Progenitor cell of endocrine pancreas (in vitro differentiated cells): ENCODE results near the gene SVOPL. TPM values are rescaled to one million over a fixed set of nuclear protein-coding genes. Genes with fewer than 3 reads are reported as not detected.

Source experiments
- DNase-seq: peaks from one replicate; pipeline ENCODE4 v3.0.0; 2021; ENCODE audit warnings: low spot score; ENCODE audit not compliant: unreplicated experiment
- H3K27ac Mint-ChIP-seq: 2 replicates; pipeline ENCODE4 v1.8.0; 2021; ENCODE audit warnings: mild to moderate bottlenecking, moderate library complexity, mixed read lengths
- H3K27me3 Mint-ChIP-seq: 2 replicates; pipeline ENCODE4 v1.8.0; 2021; ENCODE audit warnings: mixed read lengths
- H3K36me3 Mint-ChIP-seq: 2 replicates; pipeline ENCODE4 v1.8.0; 2022; ENCODE audit warnings: mixed read lengths; ENCODE audit not compliant: insufficient read depth
- H3K4me1 Mint-ChIP-seq: 2 replicates; pipeline ENCODE4 v1.8.0; 2021; ENCODE audit warnings: low read depth, mixed read lengths
- H3K4me3 Mint-ChIP-seq: 2 replicates; pipeline ENCODE4 v1.8.0; 2021; ENCODE audit warnings: low read depth, mild to moderate bottlenecking, moderate library complexity, mixed read lengths
- H3K9me3 Mint-ChIP-seq: 2 replicates; pipeline ENCODE4 v1.8.0; 2021; ENCODE audit warnings: low read depth, mixed read lengths
- CTCF ChIP-seq: fragments of 200-600 bp; sonication (generic); IDR thresholded peaks from one replicate; pipeline ENCODE4 v1.5.0; 2021; ENCODE audit warnings: antibody characterized with exemption, mild to moderate bottlenecking; ENCODE audit not compliant: unreplicated experiment
- total RNA-seq: library from RNA; stranded (reverse); gene quantifications from 2 replicates; pipeline ENCODE4 v1.2.1, GENCODE V29; 2021

SVOPL gene
- total RNA-seq, 1 donor from 2014 or later, result 1.4 TPM

GRCh38 chr7:138661069-138661635 lies 40.0 kb downstream of the SVOPL start:
- no peaks in the 10 kb centered on the region for H3K36me3 Mint-ChIP-seq
- H3K4me1 Mint-ChIP-seq, result peaks cover 45% of the 10 kb centered on the region
- no peak overlapping the region for H3K4me3 Mint-ChIP-seq
- H3K27me3 Mint-ChIP-seq, result no peaks in the 10 kb centered on the region
- H3K27ac Mint-ChIP-seq, result peak overlapping the region; percentile 96
- no peak for TF ChIP-seq CTCF
- DNase-seq, result no peak
- H3K9me3 Mint-ChIP-seq, result no peaks in the 10 kb centered on the region

DNA sequence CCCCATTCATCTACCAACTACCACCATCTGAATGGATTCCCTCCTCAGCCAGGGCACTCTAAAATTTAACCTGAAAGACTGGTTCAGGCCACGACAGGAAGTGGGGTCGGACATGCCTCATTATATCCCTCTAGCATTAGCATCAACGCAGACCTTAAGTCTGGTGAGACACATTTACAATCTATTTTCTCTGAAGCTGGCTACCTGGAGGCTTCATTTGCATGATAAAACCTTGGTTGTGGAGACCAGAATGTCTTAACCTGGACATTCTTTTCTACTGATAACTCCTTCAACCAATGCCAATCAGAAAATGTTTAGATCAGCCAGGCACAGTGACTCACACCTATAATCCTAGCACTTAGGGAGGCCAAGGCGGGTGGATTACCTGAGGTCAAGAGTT lies 42.3 kb downstream of the SVOPL start:
- Mint-ChIP-seq H3K36me3 (no peaks in the 10 kb centered on the region), H3K27ac (no peak overlapping the region), H3K9me3 (no peaks in the 10 kb centered on the region), H3K4me3 (no peak overlapping the region), H3K4me1 (peaks cover 33% of the 10 kb centered on the region), H3K27me3 (no peaks in the 10 kb centered on the region)
- no peak for TF ChIP-seq CTCF
- no peak for DNase-seq

GRCh38 chr7:138657854-138658386 lies 43.2 kb downstream of the SVOPL start:
- Mint-ChIP-seq H3K4me3 (no peak overlapping the region), H3K9me3 (peaks cover 3% of the 10 kb centered on the region), H3K4me1 (peaks cover 24% of the 10 kb centered on the region), H3K27ac (no peak overlapping the region), H3K36me3 (peaks cover 2% of the 10 kb centered on the region), H3K27me3 (no peaks in the 10 kb centered on the region)
- TF ChIP-seq CTCF, result no peak
- DNase-seq, result no peak

DNA sequence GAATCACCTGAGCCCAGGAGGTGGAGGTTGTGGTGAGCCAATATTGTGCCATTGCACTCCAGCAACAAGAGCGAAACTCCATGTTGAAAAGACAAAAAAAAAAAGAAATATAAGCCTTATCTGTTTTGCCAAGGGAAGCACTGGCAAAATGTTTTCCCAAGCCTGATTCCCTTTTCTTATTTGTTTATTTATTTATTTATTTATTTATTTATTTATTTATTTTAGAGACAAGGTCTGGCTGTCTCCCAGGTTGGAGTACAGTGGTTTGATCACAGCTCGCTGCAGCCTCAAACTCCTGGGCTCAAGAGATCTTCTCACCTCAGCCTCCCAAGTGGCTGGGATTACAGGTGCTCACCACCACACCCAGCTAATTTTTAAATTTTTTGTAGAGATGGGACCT lies 44.2 kb downstream of the SVOPL start:
- DNase-seq, result no peak
- Mint-ChIP-seq H3K27ac (no peak overlapping the region), H3K27me3 (no peaks in the 10 kb centered on the region), H3K4me3 (no peak overlapping the region), H3K36me3 (peaks cover 3% of the 10 kb centered on the region), H3K9me3 (peaks cover 5% of the 10 kb centered on the region), H3K4me1 (peaks cover 15% of the 10 kb centered on the region)
- no peak for TF ChIP-seq CTCF

DNA sequence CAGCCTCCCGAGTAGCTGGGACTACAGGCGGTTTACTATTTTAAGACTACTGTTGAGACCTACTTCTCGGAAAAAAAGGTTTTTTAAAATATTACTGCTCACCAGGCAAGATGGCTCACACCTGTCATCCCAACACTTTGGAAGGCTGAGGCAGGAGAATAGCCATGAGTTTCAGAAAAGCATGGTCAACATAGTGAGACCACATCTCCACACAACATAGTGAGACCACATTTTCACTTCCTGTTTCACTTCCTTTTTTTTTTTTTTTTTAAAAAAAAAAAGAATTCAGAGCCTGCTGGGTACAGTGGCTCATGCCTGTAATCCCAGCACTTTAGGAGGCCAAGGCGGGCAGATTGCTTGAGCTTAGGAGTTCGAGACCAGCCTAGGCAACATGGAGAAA lies 46.5 kb downstream of the SVOPL start:
- no peak overlapping the region for H3K4me3 Mint-ChIP-seq

More for the DNA sequence above, 46.5 kb downstream of the SVOPL start:
- Mint-ChIP-seq H3K36me3 (peaks cover 3% of the 10 kb centered on the region), H3K4me1 (peaks cover under 1% of the 10 kb centered on the region), H3K9me3 (peaks cover 5% of the 10 kb centered on the region), H3K27me3 (no peaks in the 10 kb centered on the region), H3K27ac (no peak overlapping the region)
- no peak for DNase-seq
- TF ChIP-seq CTCF, result no peak
